K562 (cell line): ENCODE measurements around the gene VTCN1.

ENCODE experiments used
- CTCF ChIP-seq, 3 experiments: IDR thresholded peaks in 2 of 3; conservative IDR thresholded peaks in 1 of 3; 2 replicates each; pipeline ENCODE4 v1.5.1; 2011 to 2012; ENCODE audit warnings: low read length in 3 of 3, mild to moderate bottlenecking in 3 of 3, control low read depth in 2 of 3, improper control_type of control experiment in 1 of 3, inconsistent platforms in 1 of 3, low read depth in 1 of 3, mixed read lengths in 1 of 3, moderate library complexity in 1 of 3; ENCODE audit not compliant: insufficient read depth in 2 of 3
- SPI1 ChIP-seq: IDR thresholded peaks from 2 replicates; pipeline ENCODE4 v1.6.1; 2011; ENCODE audit warnings: low read depth, low read length, control low read depth, borderline replicate concordance

GRCh38 chr1:117104986-117105385, 105.7 kb downstream of the VTCN1 start:
- TF ChIP-seq CTCF (IDR thresholded peaks at IDR 0.05 in 2 of 3, conservative IDR thresholded peaks at IDR 0.05 in 1 of 3; ENCODE audit: insufficient read depth in 2 of 3, low read depth in 1 of 3, low read length in 3 of 3): no peak
- no peak for TF ChIP-seq SPI1
